Neural progenitor cell (in vitro differentiated cells): ENCODE data around the gene NUP107.

Experiments
- CTCF ChIP-seq: fragments of 200-600 bp; sonication (generic); IDR thresholded peaks from 2 replicates; pipeline ENCODE4 v1.5.1; 2017; ENCODE audit warnings: antibody characterized with exemption, mild to moderate bottlenecking
- EZH2 ChIP-seq: fragments of 200-600 bp; sonication (generic); IDR thresholded peaks from 2 replicates; pipeline ENCODE4 v1.6.1; 2017; ENCODE audit warnings: antibody characterized with exemption, mild to moderate bottlenecking, moderate library complexity
- EZH2phosphoT487 ChIP-seq: fragments of 200-600 bp; sonication (generic); IDR thresholded peaks from 2 replicates; pipeline ENCODE4 v1.6.1; 2017; ENCODE audit warnings: antibody characterized with exemption

- TF ChIP-seq EZH2: no peak
- TF ChIP-seq CTCF: no peak
- no peak for TF ChIP-seq EZH2phosphoT487
These were observed 108.0 kb downstream of the NUP107 start for GRCh38 chr12:68794653-68795251.
